Neuronal stem cell (in vitro differentiated cells): ENCODE results near the gene VPS8.

Experiments
- DNase-seq: peaks from one replicate; pipeline ENCODE4 v3.0.0-alpha.2; 2013; ENCODE audit warnings: low spot score
- H2AFZ ChIP-seq: one replicate; pipeline ENCODE4 v1.6.1; 2013; ENCODE audit warnings: mild to moderate bottlenecking, low read length, inconsistent platforms
- H2AK5ac ChIP-seq: 2 replicates; pipeline ENCODE4 v1.6.1; 2013; ENCODE audit warnings: low read depth, mild to moderate bottlenecking, inconsistent platforms, low read length, moderate library complexity, mixed read lengths
- H2BK120ac ChIP-seq: 2 replicates; pipeline ENCODE4 v1.6.1; 2013; ENCODE audit warnings: low read depth, mild to moderate bottlenecking, inconsistent platforms, low read length, moderate library complexity, mixed read lengths
- H2BK12ac ChIP-seq: one replicate; pipeline ENCODE4 v1.6.1; 2013; ENCODE audit warnings: low read length, inconsistent platforms
- H2BK15ac ChIP-seq: 2 replicates; pipeline ENCODE4 v1.6.1; 2013; ENCODE audit warnings: mild to moderate bottlenecking, low read length, inconsistent platforms, mixed read lengths
- H2BK5ac ChIP-seq: one replicate; pipeline ENCODE4 v1.6.1; 2013; ENCODE audit warnings: inconsistent platforms, mild to moderate bottlenecking, low read length, moderate library complexity
- H3K14ac ChIP-seq: one replicate; pipeline ENCODE4 v1.6.1; 2013; ENCODE audit warnings: low read length, inconsistent platforms
- H3K18ac ChIP-seq: 2 replicates; pipeline ENCODE4 v1.6.1; 2013; ENCODE audit warnings: low read length, inconsistent platforms
- H3K23ac ChIP-seq: 2 replicates; pipeline ENCODE4 v1.6.1; 2013; ENCODE audit warnings: low read depth, mild to moderate bottlenecking, mixed read lengths, low read length, inconsistent platforms; ENCODE audit not compliant: poor library complexity
- H3K27ac ChIP-seq: replicated peaks from 3 replicates; pipeline ENCODE4 v1.5.1; 2013; ENCODE audit warnings: low read length, inconsistent platforms
- H3K27me3 ChIP-seq, 3 experiments: 2 replicates each; pipeline ENCODE4 v1.6.1; 2013; ENCODE audit warnings: low read length in 3 of 3, mild to moderate bottlenecking in 2 of 3, inconsistent platforms in 1 of 3, low read depth in 1 of 3, mixed read lengths in 1 of 3, moderate library complexity in 1 of 3; ENCODE audit not compliant: control insufficient read depth in 3 of 3, insufficient read depth in 3 of 3
- H3K36me3 ChIP-seq, 2 donors: replicated peaks in 1 of 2; 2 replicates each; pipeline ENCODE4 v1.6.1; 2013; ENCODE audit warnings: low read length in 2 of 2; ENCODE audit not compliant: control insufficient read depth in 2 of 2, insufficient read depth in 2 of 2
- H3K4ac ChIP-seq: 2 replicates; pipeline ENCODE4 v1.6.1; 2013; ENCODE audit warnings: inconsistent platforms, mild to moderate bottlenecking, low read length, moderate library complexity
- H3K4me1 ChIP-seq, 2 donors: 1 replicate in 1 of 2; 2 replicates in 1 of 2; pipeline ENCODE4 v1.6.1; 2013; ENCODE audit warnings: low read length in 2 of 2, low read depth in 1 of 2; ENCODE audit not compliant: control insufficient read depth in 2 of 2, insufficient read depth in 1 of 2
- H3K4me2 ChIP-seq: one replicate; pipeline ENCODE4 v1.6.1; 2013; ENCODE audit warnings: mild to moderate bottlenecking, low read length, inconsistent platforms; ENCODE audit not compliant: insufficient read depth, poor library complexity, severe bottlenecking
- H3K4me3 ChIP-seq, 2 donors: 2 replicates each; pipeline ENCODE4 v1.5.1; 2013; ENCODE audit warnings: low read length in 2 of 2, mild to moderate bottlenecking in 2 of 2, inconsistent platforms in 1 of 2, moderate library complexity in 1 of 2
- H3K79me1 ChIP-seq: one replicate; pipeline ENCODE4 v1.6.1; 2013; ENCODE audit warnings: low read depth, mild to moderate bottlenecking, inconsistent platforms, low read length, moderate library complexity
- H3K9ac ChIP-seq: one replicate; pipeline ENCODE4 v1.6.1; 2013; ENCODE audit warnings: mild to moderate bottlenecking, low read depth, low read length, inconsistent platforms; ENCODE audit not compliant: poor library complexity
- H3K9me3 ChIP-seq, 2 donors: replicated peaks in 1 of 2; 2 replicates each; pipeline versions ENCODE3 to v1.6.1; 2013; ENCODE audit warnings: low read length in 2 of 2, mild to moderate bottlenecking in 2 of 2, inconsistent platforms in 1 of 2, low read depth in 1 of 2, mixed read lengths in 1 of 2, moderate library complexity in 1 of 2; ENCODE audit not compliant: control insufficient read depth in 2 of 2, insufficient read depth in 1 of 2
- H4K8ac ChIP-seq: one replicate; pipeline ENCODE4 v1.6.1; 2013; ENCODE audit warnings: low read depth, mild to moderate bottlenecking, inconsistent platforms, low read length, moderate library complexity
- H4K91ac ChIP-seq: one replicate; pipeline ENCODE4 v1.6.1; 2013; ENCODE audit warnings: low read length, low read depth, mild to moderate bottlenecking, inconsistent platforms; ENCODE audit not compliant: poor library complexity
- WGBS, 2 donors: extraction: QIAGEN DNeasy Blood & Tissue Kit; methylation state at CpG; one replicate each; pipeline ENCODE4 v1.1.7; 2013; ENCODE audit warnings: missing lambda C conversion rate in 2 of 2, mixed read lengths in 1 of 2; ENCODE audit not compliant: insufficient read length in 2 of 2, insufficient replicate concordance in 1 of 2; ENCODE audit errors: extremely low coverage in 2 of 2; 5-methylcytosine and 5-hydroxymethylcytosine counted together

The VPS8 gene

DNA sequence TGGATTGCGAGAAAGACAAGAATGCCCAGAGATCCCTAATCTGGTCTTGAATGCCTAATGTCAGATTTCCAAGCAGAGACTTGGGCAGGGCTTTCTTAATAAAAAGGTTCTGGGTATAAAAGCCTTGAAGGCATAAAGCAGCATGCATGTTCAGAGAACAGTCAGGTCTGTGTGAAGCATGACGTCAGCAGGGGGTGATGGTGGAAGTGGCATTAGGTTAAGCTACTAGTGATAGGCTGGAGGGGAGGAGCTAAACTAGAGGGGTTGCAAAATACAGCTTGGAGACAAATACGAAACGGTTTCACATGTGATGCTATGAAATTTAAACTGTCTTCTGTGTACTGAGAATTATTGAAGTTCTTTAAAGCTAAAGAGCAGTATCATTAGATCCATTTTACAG is 125.6 kb downstream of the VPS8 start:
- H3K4me2 ChIP-seq: no peak overlapping the region
- H3K27me3 ChIP-seq: no peaks in the 10 kb centered on the region
- H4K8ac ChIP-seq: no peak overlapping the region
- H2AFZ ChIP-seq: no peak overlapping the region
- no CpG with 5 or more reads among the region's 4 CpGs for WGBS, 2 donors
- no peak overlapping the region for H3K9ac ChIP-seq
- no peaks in the 10 kb centered on the region for H3K9me3 ChIP-seq
- H2BK5ac ChIP-seq: no peak overlapping the region
- no peak overlapping the region for H4K91ac ChIP-seq
- no peak overlapping the region for H2AK5ac ChIP-seq
- H2BK12ac ChIP-seq: no peak overlapping the region
- no peak overlapping the region for H3K23ac ChIP-seq
- H3K27ac ChIP-seq: no peak overlapping the region
- no peak overlapping the region for H3K14ac ChIP-seq
- no peak for DNase-seq
- H3K36me3 ChIP-seq: peaks cover 2 to 11% of the 10 kb centered on the region in 2 donors
- no peak overlapping the region for H3K4ac ChIP-seq
- H3K4me1 ChIP-seq: no peaks in the 10 kb centered on the region
- no peak overlapping the region for H3K4me3 ChIP-seq
- H3K18ac ChIP-seq: no peak overlapping the region
- no peaks in the 10 kb centered on the region for H3K79me1 ChIP-seq
- no peak overlapping the region for H2BK120ac ChIP-seq
- no peak overlapping the region for H2BK15ac ChIP-seq

DNA sequence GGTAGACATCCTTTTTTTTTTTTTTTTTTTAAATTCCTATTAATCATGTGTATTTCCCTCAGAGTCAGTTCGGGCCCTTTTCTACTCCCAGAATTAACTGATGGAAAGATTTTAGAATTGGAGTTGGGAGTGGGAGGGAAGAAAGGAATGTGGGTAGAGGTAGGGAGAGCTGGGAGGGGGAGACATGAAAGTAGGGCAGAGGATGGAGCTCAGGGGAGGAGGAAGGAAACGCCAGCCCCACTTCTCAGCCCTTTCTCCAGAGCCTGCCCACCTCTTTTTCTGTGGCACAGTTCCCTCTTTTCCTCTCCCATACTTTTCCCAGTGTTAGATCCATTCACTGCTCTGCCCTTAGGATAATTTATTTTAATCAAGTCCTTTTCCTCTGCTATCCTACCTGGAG is 129.4 kb downstream of the VPS8 start:
- no peak for DNase-seq
- no peak overlapping the region for H2BK120ac ChIP-seq
- no peak overlapping the region for H4K8ac ChIP-seq
- no peak overlapping the region for H3K9ac ChIP-seq
- no peak overlapping the region for H3K4ac ChIP-seq
- no peak overlapping the region for H2BK15ac ChIP-seq
- no peak overlapping the region for H4K91ac ChIP-seq
- H2AK5ac ChIP-seq: no peak overlapping the region
- no peak overlapping the region for H2BK5ac ChIP-seq
- no peak overlapping the region for H3K18ac ChIP-seq
- H2AFZ ChIP-seq: no peak overlapping the region
- no peak overlapping the region for H3K4me3 ChIP-seq
- H3K23ac ChIP-seq: no peak overlapping the region
- H3K9me3 ChIP-seq: no peaks in the 10 kb centered on the region
- H3K27me3 ChIP-seq: no peaks in the 10 kb centered on the region
- H3K14ac ChIP-seq: no peak overlapping the region
- H3K4me1 ChIP-seq: no peaks in the 10 kb centered on the region
- no peak overlapping the region for H2BK12ac ChIP-seq
- no peak overlapping the region for H3K4me2 ChIP-seq
- peaks cover 2 to 7% of the 10 kb centered on the region in 2 donors for H3K36me3 ChIP-seq
- WGBS, 2 donors: no CpG with 5 or more reads among the region's 2 CpGs
- no peaks in the 10 kb centered on the region for H3K79me1 ChIP-seq
- no peak overlapping the region for H3K27ac ChIP-seq

DNA sequence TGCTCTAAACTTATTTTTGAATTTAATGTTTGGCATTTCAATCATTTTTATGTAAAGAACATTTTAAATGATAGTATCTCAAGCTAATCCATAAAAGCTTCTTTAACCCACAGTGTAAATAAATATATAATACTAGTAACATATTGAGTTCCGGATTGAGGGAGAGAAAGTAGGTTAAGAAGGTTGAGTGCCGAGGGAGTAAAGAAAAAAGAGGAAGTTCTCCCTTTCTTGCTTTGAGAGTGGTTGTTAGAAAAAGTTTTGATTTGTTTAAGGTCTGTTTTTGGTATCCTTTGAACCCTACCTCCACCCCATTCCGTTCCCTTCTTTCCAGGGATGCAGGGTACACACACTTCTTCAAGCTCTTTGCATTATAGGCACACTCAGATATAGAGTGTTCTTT is 130.8 kb downstream of the VPS8 start:
- Histone ChIP-seq H3K27ac (no peak overlapping the region), H4K91ac (no peak overlapping the region), H4K8ac (no peak overlapping the region), H3K23ac (no peak overlapping the region), H2AFZ (no peak overlapping the region), H3K27me3 (no peaks in the 10 kb centered on the region), H3K18ac (no peak overlapping the region), H3K14ac (no peak overlapping the region), H3K9ac (no peak overlapping the region), H2BK5ac (no peak overlapping the region), H3K36me3 (peaks cover 2 to 7% of the 10 kb centered on the region in 2 donors), H3K9me3 (no peaks in the 10 kb centered on the region), H2BK12ac (no peak overlapping the region), H2AK5ac (no peak overlapping the region), H3K4me2 (no peak overlapping the region), H3K79me1 (no peaks in the 10 kb centered on the region), H3K4me1 (no peaks in the 10 kb centered on the region), H3K4me3 (no peak overlapping the region), H2BK120ac (no peak overlapping the region), H3K4ac (no peak overlapping the region), H2BK15ac (no peak overlapping the region)
- DNase-seq: no peak
- no CpG with 5 or more reads among the region's 3 CpGs for WGBS, 2 donors

DNA sequence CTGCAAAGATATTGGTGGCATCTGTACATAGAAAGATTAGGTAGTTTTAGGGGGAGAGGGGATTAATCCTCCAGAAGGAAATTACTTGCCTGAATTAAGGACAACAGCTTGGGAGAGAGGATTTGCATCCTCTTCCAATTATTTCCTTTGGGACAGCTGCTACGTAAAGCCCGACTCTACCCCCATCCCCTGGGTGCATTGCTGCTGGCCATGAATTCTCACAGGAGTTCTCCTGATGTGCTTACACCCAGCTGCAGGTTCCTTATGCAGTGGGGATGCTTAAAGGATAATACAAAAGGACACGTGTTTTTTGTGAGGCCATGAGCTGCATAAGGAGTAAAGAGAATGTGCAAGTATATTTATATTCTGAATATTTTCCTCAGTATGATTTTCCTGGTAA is 132.3 kb downstream of the VPS8 start:
- no CpG with 5 or more reads among the region's 3 CpGs for WGBS, 2 donors

More for the DNA sequence above, 132.3 kb downstream of the VPS8 start:
- no peak overlapping the region for H2BK5ac ChIP-seq
- H3K4ac ChIP-seq: no peak overlapping the region
- H3K4me1 ChIP-seq: no peaks in the 10 kb centered on the region
- no peak overlapping the region for H3K18ac ChIP-seq
- H3K9me3 ChIP-seq: no peaks in the 10 kb centered on the region
- H3K79me1 ChIP-seq: no peaks in the 10 kb centered on the region
- no peak overlapping the region for H2BK12ac ChIP-seq
- no peak overlapping the region for H2BK120ac ChIP-seq
- DNase-seq: no peak
- no peak overlapping the region for H3K4me2 ChIP-seq
- no peak overlapping the region for H4K8ac ChIP-seq
- no peak overlapping the region for H3K9ac ChIP-seq
- H3K27me3 ChIP-seq: no peaks in the 10 kb centered on the region
- no peak overlapping the region for H3K27ac ChIP-seq
- no peak overlapping the region for H2BK15ac ChIP-seq
- no peak overlapping the region for H3K14ac ChIP-seq
- H3K36me3 ChIP-seq: peaks cover 2 to 5% of the 10 kb centered on the region in 2 donors
- H4K91ac ChIP-seq: no peak overlapping the region
- no peak overlapping the region for H2AFZ ChIP-seq
- no peak overlapping the region for H3K23ac ChIP-seq
- no peak overlapping the region for H2AK5ac ChIP-seq
- no peak overlapping the region for H3K4me3 ChIP-seq
